ENCODE measurements around the gene PCP4L1. TPM values are rescaled to one million over a fixed set of nuclear protein-coding genes. Genes with fewer than 3 reads are reported as not detected.
A peak's percentile ranks its signal among the peaks of the same experiment; 100 is the strongest.
"Not testable (repeated sequence)": the region's sequence is repeated elsewhere in the genome, so short reads cannot be mapped to it uniquely, and the experiment has no call there.

PCP4L1 gene
- total RNA-seq, 2 experiments from 2014 or later, result 0.21 to 0.27 TPM

DNA sequence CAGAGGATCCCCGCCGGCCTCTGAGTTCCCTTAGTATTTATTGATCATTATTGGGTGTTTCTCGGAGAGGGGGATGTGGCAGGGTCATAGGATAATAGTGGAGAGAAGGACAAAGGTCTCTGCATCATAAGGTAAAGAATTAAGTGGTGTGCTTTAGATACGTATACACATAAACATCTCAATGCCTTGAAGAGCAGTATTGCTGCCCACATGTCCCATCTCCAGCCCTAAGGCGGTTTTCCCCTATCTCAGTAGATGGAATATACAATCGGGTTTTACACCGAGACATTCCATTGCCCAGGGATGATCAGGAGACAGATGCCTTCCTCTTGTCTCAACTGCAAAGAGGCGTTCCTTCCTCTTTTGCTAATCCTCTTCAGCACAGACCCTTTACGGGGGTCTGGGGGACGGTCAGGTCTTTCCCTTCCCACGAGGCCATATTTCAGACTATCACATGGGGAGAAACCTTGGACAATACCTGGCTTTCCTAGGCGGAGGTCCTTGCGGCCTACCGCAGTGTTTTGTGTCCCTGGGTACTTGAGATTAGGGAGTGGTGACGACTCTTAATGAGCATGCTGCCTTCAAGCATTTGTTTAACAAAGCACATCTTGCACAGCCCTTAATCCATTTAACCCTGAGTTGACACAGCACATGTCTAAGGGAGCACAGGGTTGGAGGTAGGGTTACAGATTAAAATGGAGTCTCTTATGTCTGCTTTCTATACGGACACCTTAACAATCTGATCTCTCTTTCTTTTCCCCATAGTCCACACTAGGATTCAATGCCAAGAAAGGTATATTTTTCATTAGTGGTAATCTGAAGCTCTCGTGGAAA, 57.5 kb downstream of the PCP4L1 start:
- H3K36me3 Mint-ChIP-seq (ENCODE audit: low read depth); H3K9me3 Mint-ChIP-seq (ENCODE audit: low read depth); ATAC-seq; DNase-seq; H3K27me3 Mint-ChIP-seq; H3K27ac Mint-ChIP-seq: not testable (repeated sequence)
- ChIA-PET CTCF (interaction anchor here (0.8 to 1.0 kb wide), 2 partner anchors 8 to 90 kb away, joined by 3 to 4 read pairs; partner anchors contain the start of gene TOMM40L), POLR2A (interaction anchor here (0.7 kb wide), 1 partner anchor 38 kb away, joined by 3 read pairs; no protein-coding TSS in a partner anchor)
- H3K4me1 Mint-ChIP-seq, result peaks cover 23% of the 10 kb centered on the region
- H3K4me3 Mint-ChIP-seq, result peak overlapping the region; percentile 96
- intact Hi-C loops (cut with DNase I, micrococcal nuclease), result loop anchor here in 1 of 2 experiments (2.0 to 10.0 kb wide), 2 partner anchors 49 to 89 kb away; partner anchors contain the start of genes CFAP126 and TOMM40L

DNA sequence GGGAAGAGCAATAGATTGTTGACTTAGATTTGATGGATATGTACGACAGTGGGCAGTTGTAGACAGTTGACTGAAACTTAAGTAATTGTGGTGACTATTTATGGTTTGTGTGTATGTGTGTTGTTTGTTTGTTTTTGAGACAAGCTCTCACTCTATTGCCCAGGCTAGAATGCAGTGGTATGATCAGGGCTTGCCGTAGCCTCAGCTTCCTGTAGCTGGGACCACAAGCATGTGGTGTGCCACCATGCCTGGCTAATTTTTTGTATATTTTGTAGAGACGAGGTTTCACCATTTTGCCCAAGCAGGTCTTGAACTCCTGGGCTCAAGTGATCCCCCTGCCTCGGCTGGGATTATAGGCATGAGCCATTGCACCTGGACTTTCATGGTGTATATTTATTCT, 65.5 kb downstream of the PCP4L1 start:
- H3K4me1 Mint-ChIP-seq, result peaks cover 5% of the 10 kb centered on the region
- no peaks in the 10 kb centered on the region for H3K27me3 Mint-ChIP-seq
- H3K27ac Mint-ChIP-seq, result no peak overlapping the region
- ATAC-seq (no peak), DNase-seq (no peak)
- no peaks in the 10 kb centered on the region for H3K9me3 Mint-ChIP-seq (ENCODE audit: low read depth)
- POLR2A ChIA-PET, result no interaction called here
- CTCF ChIA-PET, result interaction anchor here (0.6 kb wide), 1 partner anchor 56 kb away, joined by 4 read pairs; no protein-coding TSS in a partner anchor
- no peak overlapping the region for H3K4me3 Mint-ChIP-seq
- peaks cover 14% of the 10 kb centered on the region for H3K36me3 Mint-ChIP-seq (ENCODE audit: low read depth)
- intact Hi-C loops (cut with DNase I, micrococcal nuclease), result no loop called here

GRCh38 chr1:161330346-161330745, 71.8 kb downstream of the PCP4L1 start:
- ChIA-PET CTCF (interaction anchor here (0.8 kb wide), 1 partner anchor 104 kb away, joined by 6 read pairs; no protein-coding TSS in a partner anchor), POLR2A (no interaction called here)
- Mint-ChIP-seq H3K27ac (no peak overlapping the region), H3K9me3 (ENCODE audit: low read depth) (no peaks in the 10 kb centered on the region), H3K36me3 (ENCODE audit: low read depth) (peaks cover 38% of the 10 kb centered on the region), H3K4me1 (no peaks in the 10 kb centered on the region), H3K4me3 (no peak overlapping the region), H3K27me3 (no peaks in the 10 kb centered on the region)
- ATAC-seq (no peak), DNase-seq (no peak)
- intact Hi-C loops (cut with DNase I, micrococcal nuclease), result loop anchor here in 1 of 2 experiments (5.0 kb wide), 1 partner anchor 42 kb away; no protein-coding TSS in a partner anchor

DNA sequence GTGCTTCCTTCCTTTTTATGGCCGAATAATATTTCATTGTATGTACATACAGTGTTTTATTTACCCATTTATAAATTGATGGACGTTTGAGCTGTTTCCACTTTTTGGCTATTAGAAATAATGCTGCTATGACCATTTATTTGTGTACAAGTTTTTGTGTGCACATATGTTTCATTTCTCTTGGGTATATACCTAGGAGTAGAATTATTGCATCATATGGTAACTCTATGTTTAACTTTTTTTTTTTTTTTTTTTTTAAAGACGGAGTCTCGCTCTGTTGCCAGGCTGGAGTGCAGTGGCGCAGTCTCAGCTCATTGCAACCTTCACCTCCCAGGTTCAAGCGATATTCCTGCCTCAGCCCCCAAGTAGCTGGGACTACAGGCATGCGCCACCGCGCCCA, 74.6 kb downstream of the PCP4L1 start:
- Mint-ChIP-seq H3K27ac (no peak overlapping the region), H3K4me1 (peaks cover 2% of the 10 kb centered on the region), H3K4me3 (no peak overlapping the region), H3K27me3 (no peaks in the 10 kb centered on the region), H3K36me3 (ENCODE audit: low read depth) (peaks cover 41% of the 10 kb centered on the region), H3K9me3 (ENCODE audit: low read depth) (no peaks in the 10 kb centered on the region)
- no peak for DNase-seq
- ChIA-PET CTCF (interaction anchor here (0.9 kb wide), 1 partner anchor 48 kb away, joined by 5 read pairs; no protein-coding TSS in a partner anchor), POLR2A (no interaction called here)
- no peak for ATAC-seq
- intact Hi-C loops (cut with DNase I, micrococcal nuclease), result loop anchor here in 1 of 2 experiments (5.0 kb wide), 1 partner anchor 39 kb away; no protein-coding TSS in a partner anchor

Small RNA genes within 50 kb of the gene (microRNA-seq; reads per million reads assigned to microRNA genes)
- gene MIR5187 (ENCODE audit: borderline replicate concordance), result 2.1 reads per million

Other genes with a start within 250 kb of the PCP4L1 start
- gene F11R, start 237.6 kb upstream of the PCP4L1 start, total RNA-seq, result 10 to 100 TPM; 16.9 to 25.2 TPM
- gene TSTD1, start 219.8 kb upstream of the PCP4L1 start, total RNA-seq, result 10 to 100 TPM; 26.0 to 42.8 TPM
- 10 to 100 TPM; 34.5 to 42.8 TPM for gene USF1, start 212.8 kb upstream of the PCP4L1 start, total RNA-seq
- 100 to 1,000 TPM; 125 to 165 TPM for gene ARHGAP30, start 188.9 kb upstream of the PCP4L1 start, total RNA-seq
- not detected for gene NECTIN4, start 169.2 kb upstream of the PCP4L1 start, total RNA-seq
- gene KLHDC9, start 160.4 kb upstream of the PCP4L1 start, total RNA-seq, result under 1 TPM; 0.39 to 0.50 TPM
- gene PFDN2, start 140.7 kb upstream of the PCP4L1 start, total RNA-seq, result 100 to 1,000 TPM; 108 to 136 TPM
- gene NIT1, start 140.6 kb upstream of the PCP4L1 start, total RNA-seq, result 10 to 100 TPM; 58.2 to 62.1 TPM
- gene DEDD, start 126.1 kb upstream of the PCP4L1 start, total RNA-seq, result 10 to 100 TPM; 33.9 to 44.9 TPM
- 10 to 100 TPM; 89.2 to 98.6 TPM for gene UFC1, start 104.8 kb upstream of the PCP4L1 start, total RNA-seq
- gene USP21, start 99.2 kb upstream of the PCP4L1 start, total RNA-seq, result 10 to 100 TPM; 25.1 to 32.0 TPM
- gene PPOX, start 92.3 kb upstream of the PCP4L1 start, total RNA-seq, result 10 to 100 TPM; 21.5 to 28.8 TPM
- 10 to 100 TPM; 40.5 to 51.8 TPM for gene B4GALT3, start 81.2 kb upstream of the PCP4L1 start, total RNA-seq
- gene ADAMTS4, start 59.7 kb upstream of the PCP4L1 start, total RNA-seq, result under 1 TPM; 0.40 to 0.71 TPM
- 10 to 100 TPM; 71.8 to 92.0 TPM for gene NDUFS2, start 56.4 kb upstream of the PCP4L1 start, total RNA-seq
- 1 to 10 TPM in 1 of 2 experiments, under 1 TPM in 1; 0.98 to 2.2 TPM for gene FCER1G, start 43.5 kb upstream of the PCP4L1 start, total RNA-seq
- not detected for gene APOA2, start 35.1 kb upstream of the PCP4L1 start, total RNA-seq
- gene TOMM40L, start 32.7 kb upstream of the PCP4L1 start, total RNA-seq, result 10 to 100 TPM; 12.3 to 13.2 TPM
- gene NR1I3, start 20.5 kb upstream of the PCP4L1 start, total RNA-seq, result not detected
- 1 to 10 TPM; 4.6 to 5.3 TPM for gene MPZ, start 51.2 kb downstream of the PCP4L1 start, total RNA-seq
- gene SDHC, start 55.6 kb downstream of the PCP4L1 start, total RNA-seq, result 100 to 1,000 TPM; 191 to 235 TPM
- gene CFAP126, start 109.1 kb downstream of the PCP4L1 start, total RNA-seq, result not detected
- not detected for gene FCGR2A, start 246.7 kb downstream of the PCP4L1 start, total RNA-seq

Data from activated CD4-positive, alpha-beta T cell treated with anti-CD3 and anti-CD28 coated beads for 36 hours (primary cell).